OCI-LY3 (cell line): Measurements from ENCODE around the gene LIFR.
"Not testable (repeated sequence)": the region's sequence is repeated elsewhere in the genome, so short reads cannot be mapped to it uniquely, and the experiment has no call there.

Experiments
- H2AFZ ChIP-seq: fragments of 200-600, 300-600 bp; shearing (Covaris generic); 2 replicates; pipeline ENCODE4 v1.6.0; 2014; ENCODE audit warnings: antibody characterized with exemption, low read depth, low read length
- H3K27ac ChIP-seq: fragments of 200-600, 300-600 bp; sonication (generic); 2 replicates; pipeline ENCODE4 v1.5.1; 2014; ENCODE audit warnings: mild to moderate bottlenecking, low read length, moderate library complexity, mixed read lengths
- H3K27me3 ChIP-seq: fragments of 200-600, 300-600 bp; sonication (generic); 2 replicates; pipeline ENCODE4 v1.6.1; 2014; ENCODE audit warnings: low read depth, low read length, mixed read lengths
- H3K36me3 ChIP-seq: fragments of 200-600, 300-600 bp; sonication (generic); replicated peaks from 2 replicates; pipeline ENCODE3; 2014; ENCODE audit warnings: low read depth, low read length, mixed read lengths
- H3K4me1 ChIP-seq: fragments of 300-600, 200-600 bp; sonication (generic); 2 replicates; pipeline ENCODE4 v1.6.1; 2014; ENCODE audit warnings: low read length, mixed read lengths
- H3K4me2 ChIP-seq: fragments of 200-600, 300-600 bp; sonication (generic); 2 replicates; pipeline ENCODE4 v1.6.1; 2014; ENCODE audit warnings: low read length, mixed read lengths
- H3K4me3 ChIP-seq: fragments of 300-600, 200-600 bp; sonication (generic); 2 replicates; pipeline ENCODE4 v1.5.1; 2014; ENCODE audit warnings: antibody characterized with exemption, mild to moderate bottlenecking, low read length, moderate library complexity
- H3K79me2 ChIP-seq: fragments of 300-600, 200-600 bp; shearing (Covaris generic); 2 replicates; pipeline ENCODE4 v1.6.1; 2014; ENCODE audit warnings: mild to moderate bottlenecking, low read length, mixed read lengths
- H3K9ac ChIP-seq: fragments of 300-600, 200-600 bp; shearing (Covaris generic); 2 replicates; pipeline ENCODE4 v1.6.0; 2014; ENCODE audit warnings: mild to moderate bottlenecking, low read length, moderate library complexity
- H3K9me3 ChIP-seq: fragments of 200-600, 300-600 bp; shearing (Covaris generic); 2 replicates; pipeline ENCODE4 v1.6.1; 2014; ENCODE audit warnings: low read length, mixed read lengths; ENCODE audit not compliant: insufficient read depth
- H4K20me1 ChIP-seq: fragments of 200-600, 300-600 bp; sonication (generic); 2 replicates; pipeline ENCODE4 v1.6.1; 2016; ENCODE audit warnings: low read length, mixed read lengths; ENCODE audit not compliant: insufficient read depth
- EZH2phosphoT487 ChIP-seq: fragments of 200-600 bp; shearing (Covaris generic); IDR thresholded peaks from 2 replicates; pipeline ENCODE4 v1.6.1; 2018; ENCODE audit warnings: antibody characterized with exemption, mixed run types, low read depth
- TF ChIP-seq, protein P1 (sequence below): fragments of 200-600, 300-600 bp; sonication (generic); IDR thresholded peaks from 2 replicates; pipeline ENCODE4 v1.5.1; 2014; ENCODE audit warnings: antibody characterized with exemption, low read length, low read depth

LIFR gene

DNA sequence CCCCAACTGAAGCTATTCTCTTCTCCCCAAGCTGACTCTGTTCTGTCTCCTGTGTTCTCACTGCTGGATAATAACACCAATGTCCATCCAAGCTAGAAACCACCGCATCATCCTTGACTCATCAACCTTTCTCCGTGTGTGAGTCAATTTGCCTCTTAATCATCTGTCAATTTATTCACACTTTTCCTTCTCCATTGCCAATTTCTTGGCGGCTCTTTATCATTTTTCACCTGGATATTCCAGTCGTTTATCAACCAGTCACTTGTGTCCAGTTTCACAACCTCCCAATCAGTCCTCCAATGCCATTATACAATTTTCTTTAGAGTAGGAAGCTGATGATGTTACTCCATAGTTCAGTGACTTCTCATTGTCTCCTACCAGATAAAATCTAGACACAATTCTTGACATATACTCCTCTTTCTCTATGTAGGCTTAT, 45.4 kb upstream of the LIFR start:
- Histone ChIP-seq H3K4me2 (no peak overlapping the region), H3K36me3 (no peaks in the 10 kb centered on the region), H3K4me3 (no peak overlapping the region), H3K27me3 (no peaks in the 10 kb centered on the region), H3K9me3 (no peaks in the 10 kb centered on the region), H3K27ac (no peak overlapping the region), H3K9ac (no peak overlapping the region), H2AFZ (no peak overlapping the region), H3K79me2 (no peaks in the 10 kb centered on the region), H4K20me1 (no peaks in the 10 kb centered on the region), H3K4me1 (no peaks in the 10 kb centered on the region)
- TF ChIP-seq, protein P1, sequence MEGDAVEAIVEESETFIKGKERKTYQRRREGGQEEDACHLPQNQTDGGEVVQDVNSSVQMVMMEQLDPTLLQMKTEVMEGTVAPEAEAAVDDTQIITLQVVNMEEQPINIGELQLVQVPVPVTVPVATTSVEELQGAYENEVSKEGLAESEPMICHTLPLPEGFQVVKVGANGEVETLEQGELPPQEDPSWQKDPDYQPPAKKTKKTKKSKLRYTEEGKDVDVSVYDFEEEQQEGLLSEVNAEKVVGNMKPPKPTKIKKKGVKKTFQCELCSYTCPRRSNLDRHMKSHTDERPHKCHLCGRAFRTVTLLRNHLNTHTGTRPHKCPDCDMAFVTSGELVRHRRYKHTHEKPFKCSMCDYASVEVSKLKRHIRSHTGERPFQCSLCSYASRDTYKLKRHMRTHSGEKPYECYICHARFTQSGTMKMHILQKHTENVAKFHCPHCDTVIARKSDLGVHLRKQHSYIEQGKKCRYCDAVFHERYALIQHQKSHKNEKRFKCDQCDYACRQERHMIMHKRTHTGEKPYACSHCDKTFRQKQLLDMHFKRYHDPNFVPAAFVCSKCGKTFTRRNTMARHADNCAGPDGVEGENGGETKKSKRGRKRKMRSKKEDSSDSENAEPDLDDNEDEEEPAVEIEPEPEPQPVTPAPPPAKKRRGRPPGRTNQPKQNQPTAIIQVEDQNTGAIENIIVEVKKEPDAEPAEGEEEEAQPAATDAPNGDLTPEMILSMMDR = no peak
- no peak for TF ChIP-seq EZH2phosphoT487

DNA sequence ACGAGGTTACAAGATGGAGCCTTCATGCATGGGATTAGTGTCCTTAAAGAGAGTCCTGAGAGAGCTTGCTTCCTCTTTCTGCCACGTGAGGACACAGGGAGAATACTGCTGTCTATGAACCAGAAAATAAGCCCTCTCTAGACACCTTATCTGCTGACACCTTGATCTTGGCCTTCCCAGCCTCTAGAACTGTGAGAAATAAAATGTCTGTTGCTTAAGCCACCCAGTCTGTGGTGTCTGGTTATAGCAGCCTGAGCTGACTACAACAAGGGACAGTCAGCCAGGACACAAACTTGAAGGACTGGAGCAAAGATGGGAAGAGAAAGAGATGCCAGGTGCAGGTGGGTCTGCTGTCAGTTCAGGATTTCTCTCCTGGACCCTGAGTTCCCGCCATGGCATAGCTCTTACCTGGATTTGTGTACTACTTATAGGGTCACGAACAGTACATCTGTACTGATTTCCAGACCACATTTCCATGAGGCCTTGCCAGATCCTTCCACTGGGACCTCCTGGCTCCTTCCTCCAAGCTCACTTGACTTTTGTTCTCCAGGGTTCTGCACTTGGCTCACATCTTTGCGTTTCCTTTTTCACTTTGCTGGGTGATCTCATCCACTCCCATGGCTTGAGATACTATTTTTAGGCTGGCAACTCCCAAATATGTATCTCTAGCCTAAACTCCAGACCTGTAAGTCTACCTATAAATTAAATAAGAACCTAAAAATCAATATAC, 44.9 kb upstream of the LIFR start:
- H4K20me1 ChIP-seq = no peaks in the 10 kb centered on the region
- no peaks in the 10 kb centered on the region for H3K4me1 ChIP-seq
- TF ChIP-seq, protein P1 = no peak
- TF ChIP-seq EZH2phosphoT487 = no peak
- no peak overlapping the region for H2AFZ ChIP-seq
- no peak overlapping the region for H3K27ac ChIP-seq
- H3K9me3 ChIP-seq = no peaks in the 10 kb centered on the region
- H3K79me2 ChIP-seq = no peaks in the 10 kb centered on the region
- no peak overlapping the region for H3K4me2 ChIP-seq
- H3K27me3 ChIP-seq = no peaks in the 10 kb centered on the region
- H3K9ac ChIP-seq = no peak overlapping the region
- no peak overlapping the region for H3K4me3 ChIP-seq
- no peaks in the 10 kb centered on the region for H3K36me3 ChIP-seq

DNA sequence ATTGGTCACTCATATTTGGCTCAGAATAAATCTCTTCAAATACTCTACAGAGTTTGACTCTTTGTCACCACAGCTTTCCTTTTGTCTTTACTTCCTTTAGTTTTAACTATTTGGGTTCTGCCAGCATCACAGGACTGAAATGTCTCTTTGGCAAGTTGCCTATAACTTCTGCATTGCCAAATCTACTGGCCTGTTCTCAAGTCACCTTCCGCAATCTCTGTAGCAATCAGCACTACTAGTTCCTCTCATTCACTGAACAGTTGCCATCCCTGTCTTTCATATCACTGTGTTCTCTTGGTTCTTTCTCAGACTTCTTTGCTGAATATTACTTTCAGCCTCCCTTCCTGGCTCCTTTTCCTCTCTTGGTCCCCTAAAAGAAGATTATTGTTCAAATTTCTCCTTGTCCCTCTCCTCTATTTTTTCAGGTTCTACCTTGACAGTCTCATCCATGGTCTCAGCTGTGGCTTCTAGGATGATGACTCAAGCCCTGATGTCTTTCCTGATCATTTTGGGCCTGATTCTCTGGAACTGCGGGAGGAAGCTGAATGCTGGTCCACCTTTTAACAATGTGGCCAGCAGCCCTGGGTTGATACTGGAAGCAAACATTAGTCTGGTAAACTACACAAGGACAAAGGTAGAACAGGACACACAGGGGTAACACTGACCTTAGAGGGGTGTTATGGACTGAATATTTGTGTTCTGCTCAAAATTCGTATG, 44.0 kb upstream of the LIFR start:
- Histone ChIP-seq H3K9me3 (no peaks in the 10 kb centered on the region), H3K4me1 (no peaks in the 10 kb centered on the region), H3K4me3 (no peak overlapping the region), H2AFZ (no peak overlapping the region), H3K79me2 (no peaks in the 10 kb centered on the region), H3K9ac (no peak overlapping the region), H3K4me2 (no peak overlapping the region), H4K20me1 (no peaks in the 10 kb centered on the region), H3K27ac (no peak overlapping the region), H3K36me3 (no peaks in the 10 kb centered on the region), H3K27me3 (no peaks in the 10 kb centered on the region)
- TF ChIP-seq EZH2phosphoT487 = no peak
- TF ChIP-seq, protein P1 = no peak

DNA sequence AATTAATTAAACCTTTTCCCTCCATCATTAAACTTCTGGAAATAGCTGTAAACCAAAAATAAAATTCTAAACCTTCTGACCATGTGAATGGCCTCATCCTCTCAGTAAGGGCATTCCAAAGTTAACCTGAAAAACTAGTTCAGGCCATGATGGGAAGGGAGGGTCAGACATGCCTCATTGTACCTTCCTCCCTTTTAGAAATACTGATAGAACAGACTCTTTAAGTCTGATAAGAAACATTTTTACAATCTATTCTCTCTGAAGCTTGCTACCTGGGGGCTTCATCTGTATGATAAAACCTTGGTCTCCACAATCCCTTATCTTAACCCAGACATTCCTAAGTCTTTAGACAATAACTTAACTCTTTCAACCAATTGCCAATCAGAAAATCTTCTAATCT, 43.3 kb upstream of the LIFR start:
- not testable (repeated sequence) for H3K9ac ChIP-seq, H3K27ac ChIP-seq, H3K4me3 ChIP-seq, H3K36me3 ChIP-seq, H3K9me3 ChIP-seq, H2AFZ ChIP-seq, H4K20me1 ChIP-seq, H3K27me3 ChIP-seq, H3K4me2 ChIP-seq, H3K79me2 ChIP-seq, H3K4me1 ChIP-seq
